Brain microvascular endothelial cell (primary cell): Measurements from ENCODE around the gene C21orf58.

Experiments
- DNase-seq: peaks from one replicate; pipeline ENCODE4 v3.0.0-alpha.2; 2020
- H3K27ac ChIP-seq: fragments of 250-450 bp; sonication (Bioruptor Pico); 2 replicates; pipeline ENCODE4 v1.5.1; 2020; ENCODE audit warnings: mild to moderate bottlenecking, moderate library complexity
- H3K27me3 ChIP-seq: fragments of 250-450 bp; sonication (Bioruptor Pico); replicated peaks from 2 replicates; pipeline ENCODE4 v1.5.1; 2020; ENCODE audit warnings: mild to moderate bottlenecking
- H3K36me3 ChIP-seq: fragments of 250-450 bp; sonication (Bioruptor Pico); replicated peaks from 2 replicates; pipeline ENCODE4 v1.5.1; 2020; ENCODE audit warnings: mild to moderate bottlenecking
- H3K4me3 ChIP-seq: 2 replicates; pipeline ENCODE4 v1.5.1; 2011; ENCODE audit warnings: low read depth, mild to moderate bottlenecking, control low read depth, low read length, moderate library complexity
- CTCF ChIP-seq: IDR thresholded peaks from 2 replicates; pipeline ENCODE4 v1.5.1; 2011; ENCODE audit warnings: low read depth, mild to moderate bottlenecking, moderate library complexity, low read length, control low read depth, inconsistent platforms; ENCODE audit errors: missing control alignments
- in situ Hi-C: cut with HindIII; loops from 2 replicates; pipeline ENCODE4 v1.10.0; 2017; ENCODE audit warnings: low sequenced_read_pairs, low pct_ligation_motif_present

Gene C21orf58

GRCh38 chr21:46320331-46320801 lies 3.3 kb downstream of the C21orf58 start:
- H3K27ac ChIP-seq: no peak overlapping the region
- no peaks in the 10 kb centered on the region for H3K36me3 ChIP-seq
- no peak for DNase-seq
- no peak for TF ChIP-seq CTCF
- H3K27me3 ChIP-seq: no peaks in the 10 kb centered on the region
- in situ Hi-C loops: no loop called here
- peak overlapping the region; percentile 3 for H3K4me3 ChIP-seq

- DNase-seq: no peak
- in situ Hi-C loops: no loop called here
- Histone ChIP-seq H3K27ac (no peak overlapping the region), H3K36me3 (no peaks in the 10 kb centered on the region), H3K27me3 (no peaks in the 10 kb centered on the region), H3K4me3 (no peak overlapping the region)
- no peak for TF ChIP-seq CTCF
Measured at GRCh38 chr21:46319186-46319585, 4.5 kb downstream of the C21orf58 start.

GRCh38 chr21:46318464-46318845 lies 5.2 kb downstream of the C21orf58 start:
- H3K27ac ChIP-seq: no peak overlapping the region
- in situ Hi-C loops: no loop called here
- H3K27me3 ChIP-seq: no peaks in the 10 kb centered on the region
- no peak overlapping the region for H3K4me3 ChIP-seq
- TF ChIP-seq CTCF: no peak
- DNase-seq: no peak
- H3K36me3 ChIP-seq: no peaks in the 10 kb centered on the region

GRCh38 chr21:46317710-46318463 lies 5.8 kb downstream of the C21orf58 start:
- no peak overlapping the region for H3K27ac ChIP-seq
- no peaks in the 10 kb centered on the region for H3K36me3 ChIP-seq
- no peak overlapping the region for H3K4me3 ChIP-seq
- H3K27me3 ChIP-seq: no peaks in the 10 kb centered on the region
- DNase-seq: no peak
- TF ChIP-seq CTCF: no peak
- in situ Hi-C loops: no loop called here

- in situ Hi-C loops: no loop called here
- Histone ChIP-seq H3K27me3 (no peaks in the 10 kb centered on the region), H3K4me3 (no peak overlapping the region), H3K27ac (no peak overlapping the region), H3K36me3 (no peaks in the 10 kb centered on the region)
- DNase-seq: no peak
- TF ChIP-seq CTCF: no peak
Measured at GRCh38 chr21:46316708-46317324, 6.9 kb downstream of the C21orf58 start.
